HEK293T (cell line): Measurements from ENCODE around the gene EPHB1.

Source experiments
- CTBP1 ChIP-seq: fragments of 450-650 bp; IDR thresholded peaks from 2 replicates; pipeline ENCODE4 v1.6.1; 2016; ENCODE audit warnings: borderline replicate concordance
- ELF4 ChIP-seq: fragments of 450-650 bp; IDR thresholded peaks from 2 replicates; pipeline ENCODE4 v1.6.1; 2017; ENCODE audit warnings: antibody characterized with exemption
- FOXA1 ChIP-seq: fragments of 450-650 bp; IDR thresholded peaks from 2 replicates; pipeline ENCODE4 v1.6.1; 2016; ENCODE audit warnings: mild to moderate bottlenecking
- FOXK2 ChIP-seq: fragments of 450-650 bp; IDR thresholded peaks from 2 replicates; pipeline ENCODE4 v1.6.1; 2016; ENCODE audit warnings: mild to moderate bottlenecking
- FOXM1 ChIP-seq: fragments of 450-650 bp; IDR thresholded peaks from 2 replicates; pipeline ENCODE4 v1.6.1; 2017; ENCODE audit warnings: mild to moderate bottlenecking, borderline replicate concordance
- NFRKB ChIP-seq: fragments of 450-650 bp; IDR thresholded peaks from 2 replicates; pipeline ENCODE4 v1.6.1; 2016; ENCODE audit warnings: mild to moderate bottlenecking, moderate library complexity
- SP1 ChIP-seq: fragments of 450-650 bp; IDR thresholded peaks from 2 replicates; pipeline ENCODE4 v1.6.1; 2017
- SUZ12 ChIP-seq: fragments of 450-650 bp; IDR thresholded peaks from 2 replicates; pipeline ENCODE4 v1.6.1; 2016; ENCODE audit warnings: mild to moderate bottlenecking
- TARDBP ChIP-seq: fragments of 450-650 bp; IDR thresholded peaks from 2 replicates; pipeline ENCODE4 v1.6.1; 2016
- ZNF384 ChIP-seq: fragments of 450-650 bp; IDR thresholded peaks from 2 replicates; pipeline ENCODE4 v1.6.1; 2016

DNA sequence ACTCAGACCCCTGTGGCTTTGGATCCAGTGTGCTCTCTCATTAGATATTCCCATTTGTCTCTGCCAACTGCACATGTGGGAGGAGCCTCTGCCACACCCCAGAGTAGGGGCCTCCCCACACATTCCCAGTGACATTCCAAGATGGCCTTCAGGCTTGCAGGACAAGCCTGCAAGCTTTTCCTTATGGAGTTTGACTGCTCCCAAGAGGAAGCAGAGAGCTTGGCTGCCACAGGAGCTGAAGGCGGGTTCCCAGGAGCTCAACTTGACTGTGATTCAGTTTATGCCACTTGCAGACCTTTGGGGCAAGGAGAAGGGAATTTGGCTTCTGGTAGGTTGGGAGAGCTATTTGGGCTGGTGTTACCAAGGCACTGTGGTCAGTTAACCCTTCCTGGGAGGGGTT lies 22.5 kb upstream of the EPHB1 start:
- TF ChIP-seq ELF4 (no peak), TARDBP (no peak), ZNF384 (no peak), CTBP1 (no peak), SP1 (no peak), FOXA1 (no peak), SUZ12 (no peak), FOXK2 (no peak), FOXM1 (no peak), NFRKB (no peak)
